Mesendoderm (in vitro differentiated cells): ENCODE results near the gene LRRC32.

ENCODE experiments used
- DNase-seq: peaks from one replicate; pipeline ENCODE4 v3.0.0; 2013
- H2AK5ac ChIP-seq: 2 replicates; pipeline ENCODE4 v1.6.1; 2013; ENCODE audit warnings: low read length, inconsistent platforms
- H2BK120ac ChIP-seq: 2 replicates; pipeline ENCODE4 v1.6.1; 2013; ENCODE audit warnings: low read depth, mild to moderate bottlenecking, low read length, moderate library complexity, mixed read lengths
- H2BK15ac ChIP-seq: replicated peaks from 2 replicates; pipeline ENCODE4 v1.6.1; 2013; ENCODE audit warnings: low read depth, mild to moderate bottlenecking, moderate library complexity
- H2BK5ac ChIP-seq: 2 replicates; pipeline ENCODE4 v1.6.1; 2013; ENCODE audit warnings: low read length, inconsistent platforms
- H3K18ac ChIP-seq: 2 replicates; pipeline ENCODE4 v1.6.1; 2013; ENCODE audit warnings: mild to moderate bottlenecking, low read length, mixed read lengths
- H3K23ac ChIP-seq: one replicate; pipeline ENCODE4 v1.6.1; 2013; ENCODE audit warnings: low read length
- H3K27ac ChIP-seq: 2 replicates; pipeline ENCODE4 v1.5.1; 2013; ENCODE audit warnings: low read depth, mild to moderate bottlenecking, inconsistent platforms, low read length, moderate library complexity
- H3K27me3 ChIP-seq: 2 replicates; pipeline ENCODE4 v1.6.1; 2013; ENCODE audit warnings: low read length, control low read depth, mild to moderate bottlenecking, inconsistent platforms; ENCODE audit not compliant: insufficient read depth, poor library complexity
- H3K36me3 ChIP-seq: 2 replicates; pipeline ENCODE4 v1.6.1; 2013; ENCODE audit warnings: low read length, inconsistent platforms; ENCODE audit not compliant: control insufficient read depth, insufficient read depth
- H3K4ac ChIP-seq: one replicate; pipeline ENCODE4 v1.6.1; 2013; ENCODE audit warnings: low read depth, mild to moderate bottlenecking, low read length, moderate library complexity
- H3K4me1 ChIP-seq: 2 replicates; pipeline ENCODE4 v1.6.1; 2013; ENCODE audit warnings: low read depth, low read length, inconsistent platforms; ENCODE audit not compliant: control insufficient read depth
- H3K4me2 ChIP-seq: 2 replicates; pipeline ENCODE4 v1.6.1; 2013; ENCODE audit warnings: low read length
- H3K4me3 ChIP-seq: 2 replicates; pipeline ENCODE4 v1.5.1; 2013; ENCODE audit warnings: mild to moderate bottlenecking, low read length
- H3K56ac ChIP-seq: one replicate; pipeline ENCODE4 v1.6.1; 2013; ENCODE audit warnings: low read length
- H3K79me1 ChIP-seq: 2 replicates; pipeline ENCODE4 v1.6.1; 2013; ENCODE audit warnings: low read length, inconsistent platforms
- H3K79me2 ChIP-seq: 2 replicates; pipeline ENCODE4 v1.6.1; 2013; ENCODE audit warnings: mild to moderate bottlenecking, low read length; ENCODE audit not compliant: control insufficient read depth, insufficient read depth
- H3K9ac ChIP-seq: 2 replicates; pipeline ENCODE4 v1.6.1; 2013; ENCODE audit warnings: low read length, inconsistent platforms
- H4K5ac ChIP-seq: one replicate; pipeline ENCODE4 v1.6.1; 2013; ENCODE audit warnings: low read length
- H4K8ac ChIP-seq: one replicate; pipeline ENCODE4 v1.6.1; 2013; ENCODE audit warnings: low read depth, mild to moderate bottlenecking, control low read depth, low read length, moderate library complexity
- whole genome bisulfite sequencing: extraction: QIAGEN DNeasy Blood & Tissue Kit; methylation state at CpG from one replicate; pipeline ENCODE4 v1.1.7; 2013; ENCODE audit warnings: low lambda C conversion rate, missing lambda C conversion rate; ENCODE audit not compliant: insufficient coverage; ENCODE audit errors: extremely low coverage; 5-methylcytosine and 5-hydroxymethylcytosine counted together

Gene LRRC32

DNA sequence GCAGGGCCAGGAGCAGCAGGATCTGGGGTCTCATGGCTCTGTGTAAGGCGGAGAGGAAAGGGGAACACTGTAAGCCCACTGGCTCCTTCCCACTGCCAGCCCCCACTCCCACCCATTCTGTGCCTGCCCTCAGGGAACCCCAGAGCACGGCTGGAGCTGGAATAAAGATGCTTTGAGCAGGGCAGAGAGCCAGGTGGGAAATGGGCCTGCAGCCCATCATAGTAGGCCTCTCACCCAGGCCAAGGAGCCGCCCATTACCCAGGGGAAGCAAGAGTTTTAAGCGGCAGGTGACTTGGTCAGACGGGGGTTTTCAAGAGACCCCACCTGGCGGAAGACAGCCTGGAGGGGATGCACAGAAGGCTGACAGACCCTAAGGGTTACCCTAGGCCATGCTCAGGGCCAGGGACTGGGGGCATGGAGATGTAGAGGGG is 4.6 kb downstream of the LRRC32 start:
- Histone ChIP-seq H3K4me1 (no peaks in the 10 kb centered on the region), H3K79me1 (no peaks in the 10 kb centered on the region), H2BK5ac (no peak overlapping the region), H4K5ac (no peak overlapping the region), H2BK120ac (no peak overlapping the region), H4K8ac (no peak overlapping the region), H3K9ac (no peak overlapping the region), H3K4me3 (no peak overlapping the region), H3K23ac (no peak overlapping the region), H3K56ac (no peak overlapping the region), H2BK15ac (no peak overlapping the region), H3K4ac (no peak overlapping the region), H3K18ac (no peak overlapping the region), H3K27ac (no peak overlapping the region), H3K4me2 (no peak overlapping the region), H3K36me3 (no peaks in the 10 kb centered on the region), H2AK5ac (no peak overlapping the region), H3K79me2 (no peaks in the 10 kb centered on the region), H3K27me3 (no peaks in the 10 kb centered on the region)
- no peak for DNase-seq
- no CpG with 5 or more reads among the region's 6 CpGs for WGBS

DNA sequence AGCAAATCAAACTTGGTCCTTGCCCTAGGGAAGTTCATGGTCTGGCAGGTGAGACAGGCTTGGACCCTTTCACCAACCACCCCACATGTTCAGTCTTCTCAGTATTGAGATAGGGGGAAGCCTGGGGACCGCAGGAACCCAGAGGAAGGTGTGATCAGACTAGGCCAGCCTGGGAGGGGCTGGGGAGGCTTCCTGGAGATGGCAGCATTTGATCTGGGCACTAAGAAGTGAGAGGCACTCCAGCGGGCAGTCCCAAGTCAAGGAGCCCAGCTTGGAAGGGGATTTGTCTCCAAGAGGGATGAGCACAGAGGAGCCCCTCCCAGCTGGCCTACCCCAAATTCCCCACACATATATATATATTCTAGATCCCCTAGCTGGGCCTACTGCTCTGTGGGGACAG is 5.4 kb downstream of the LRRC32 start:
- Histone ChIP-seq H3K56ac (no peak overlapping the region), H4K8ac (no peak overlapping the region), H2BK5ac (no peak overlapping the region), H3K36me3 (no peaks in the 10 kb centered on the region), H3K79me1 (no peaks in the 10 kb centered on the region), H3K4me3 (no peak overlapping the region), H3K27me3 (no peaks in the 10 kb centered on the region), H2BK120ac (no peak overlapping the region), H2AK5ac (no peak overlapping the region), H3K23ac (no peak overlapping the region), H3K4ac (no peak overlapping the region), H3K9ac (no peak overlapping the region), H3K4me1 (no peaks in the 10 kb centered on the region), H3K79me2 (no peaks in the 10 kb centered on the region), H3K27ac (no peak overlapping the region), H3K4me2 (no peak overlapping the region), H2BK15ac (no peak overlapping the region), H4K5ac (no peak overlapping the region), H3K18ac (no peak overlapping the region)
- no peak for DNase-seq
- WGBS: no CpG with 5 or more reads among the region's 2 CpGs

DNA sequence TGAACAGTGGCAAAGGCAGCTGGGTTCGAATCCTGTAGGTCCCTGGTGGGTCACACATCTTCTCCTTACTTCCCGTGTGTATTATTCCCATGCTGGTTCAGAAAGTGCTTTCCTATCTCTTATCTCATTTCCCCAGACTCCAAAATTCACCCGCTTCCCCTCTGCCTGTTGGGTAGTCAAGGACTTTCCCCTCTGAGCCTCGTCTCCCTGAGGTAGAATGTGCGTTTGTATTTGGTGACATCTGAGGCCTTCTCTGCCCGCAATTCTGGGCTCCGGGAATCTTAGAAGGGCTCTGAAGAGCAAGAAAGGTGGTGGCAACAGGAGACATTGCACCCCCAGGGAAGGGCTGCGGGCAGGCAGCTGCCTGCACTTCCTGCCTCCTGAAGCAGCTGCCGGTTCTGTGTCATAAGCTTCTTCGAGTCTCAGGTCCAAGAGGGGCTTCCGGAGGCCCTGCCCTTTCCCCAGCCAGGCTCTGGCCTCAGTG is 5.9 kb downstream of the LRRC32 start:
- Histone ChIP-seq H2AK5ac (no peak overlapping the region), H3K27me3 (no peaks in the 10 kb centered on the region), H3K4ac (no peak overlapping the region), H3K4me2 (no peak overlapping the region), H4K8ac (no peak overlapping the region), H3K27ac (no peak overlapping the region), H3K9ac (no peak overlapping the region), H3K79me2 (no peaks in the 10 kb centered on the region), H3K4me1 (no peaks in the 10 kb centered on the region), H3K36me3 (no peaks in the 10 kb centered on the region), H3K18ac (no peak overlapping the region), H2BK15ac (no peak overlapping the region), H3K56ac (no peak overlapping the region), H4K5ac (no peak overlapping the region), H2BK5ac (no peak overlapping the region), H2BK120ac (no peak overlapping the region), H3K23ac (no peak overlapping the region), H3K79me1 (no peaks in the 10 kb centered on the region), H3K4me3 (no peak overlapping the region)
- no peak for DNase-seq
- WGBS: no CpG with 5 or more reads among the region's 11 CpGs

DNA sequence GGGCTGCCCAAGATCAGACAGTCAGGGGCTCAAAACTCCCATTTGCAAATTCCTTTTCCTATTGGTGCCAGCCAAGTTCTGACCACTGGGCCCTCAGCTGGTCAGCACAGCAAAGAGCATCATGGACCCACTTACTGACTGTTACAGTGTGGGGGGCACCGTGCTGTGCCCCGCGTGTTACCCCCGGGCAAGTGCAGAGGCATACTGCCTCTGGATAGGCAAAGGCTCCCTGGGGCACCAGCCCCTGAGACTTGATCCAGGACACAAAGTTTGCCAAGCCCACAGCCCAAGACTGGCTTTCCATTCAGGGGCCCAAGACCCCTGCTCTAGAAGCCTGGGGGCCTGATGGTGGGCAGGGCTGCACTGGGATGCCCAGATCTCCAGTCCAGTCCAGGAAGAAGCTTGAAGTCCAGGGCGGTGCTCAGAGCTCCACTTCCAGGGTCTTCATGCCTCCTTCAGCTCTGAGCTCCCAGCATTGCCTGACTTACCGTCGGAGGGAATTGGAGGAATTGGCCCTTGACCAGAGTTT is 6.6 kb downstream of the LRRC32 start:
- Histone ChIP-seq H2BK15ac (no peak overlapping the region), H3K79me2 (no peaks in the 10 kb centered on the region), H2BK120ac (no peak overlapping the region), H3K4me1 (no peaks in the 10 kb centered on the region), H3K27me3 (no peaks in the 10 kb centered on the region), H3K9ac (no peak overlapping the region), H4K8ac (no peak overlapping the region), H3K36me3 (no peaks in the 10 kb centered on the region), H2BK5ac (no peak overlapping the region), H3K4me3 (no peak overlapping the region), H3K56ac (no peak overlapping the region), H3K27ac (no peak overlapping the region), H4K5ac (no peak overlapping the region), H3K23ac (no peak overlapping the region), H2AK5ac (no peak overlapping the region), H3K79me1 (no peaks in the 10 kb centered on the region), H3K18ac (no peak overlapping the region), H3K4ac (no peak overlapping the region), H3K4me2 (no peak overlapping the region)
- no peak for DNase-seq
- no CpG with 5 or more reads among the region's 7 CpGs for WGBS

DNA sequence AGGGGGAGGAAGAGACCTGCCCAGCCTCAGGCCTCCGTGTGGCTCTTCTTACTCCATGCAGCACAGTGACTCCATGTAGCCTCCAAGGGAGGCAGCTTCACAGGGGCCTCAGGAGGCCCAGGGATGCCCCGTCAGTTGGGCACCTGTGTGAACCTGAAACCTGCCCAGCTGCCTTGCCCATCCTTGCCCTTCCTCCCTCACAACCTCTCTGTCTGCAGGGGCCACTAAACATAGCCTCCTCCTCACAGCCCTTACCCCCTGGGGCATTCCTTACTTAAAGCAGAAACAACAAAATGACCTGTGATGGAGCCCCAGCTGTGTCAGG is 7.1 kb downstream of the LRRC32 start:
- no peak overlapping the region for H3K56ac ChIP-seq
- no peak overlapping the region for H3K4ac ChIP-seq
- H3K23ac ChIP-seq: no peak overlapping the region
- no peaks in the 10 kb centered on the region for H3K27me3 ChIP-seq
- H3K18ac ChIP-seq: no peak overlapping the region
- H3K4me2 ChIP-seq: no peak overlapping the region
- no peak overlapping the region for H3K9ac ChIP-seq
- no peak overlapping the region for H3K27ac ChIP-seq
- H3K79me1 ChIP-seq: no peaks in the 10 kb centered on the region
- no peaks in the 10 kb centered on the region for H3K36me3 ChIP-seq
- H3K4me3 ChIP-seq: no peak overlapping the region
- no peak overlapping the region for H4K8ac ChIP-seq
- H3K79me2 ChIP-seq: no peaks in the 10 kb centered on the region
- no peak overlapping the region for H2AK5ac ChIP-seq
- WGBS: no CpG with 5 or more reads among the region's 2 CpGs
- DNase-seq: no peak
- no peaks in the 10 kb centered on the region for H3K4me1 ChIP-seq
- no peak overlapping the region for H4K5ac ChIP-seq
- H2BK5ac ChIP-seq: no peak overlapping the region
- H2BK15ac ChIP-seq: no peak overlapping the region
- no peak overlapping the region for H2BK120ac ChIP-seq
